ENCODE measurements around the gene CROCC2.

DNA sequence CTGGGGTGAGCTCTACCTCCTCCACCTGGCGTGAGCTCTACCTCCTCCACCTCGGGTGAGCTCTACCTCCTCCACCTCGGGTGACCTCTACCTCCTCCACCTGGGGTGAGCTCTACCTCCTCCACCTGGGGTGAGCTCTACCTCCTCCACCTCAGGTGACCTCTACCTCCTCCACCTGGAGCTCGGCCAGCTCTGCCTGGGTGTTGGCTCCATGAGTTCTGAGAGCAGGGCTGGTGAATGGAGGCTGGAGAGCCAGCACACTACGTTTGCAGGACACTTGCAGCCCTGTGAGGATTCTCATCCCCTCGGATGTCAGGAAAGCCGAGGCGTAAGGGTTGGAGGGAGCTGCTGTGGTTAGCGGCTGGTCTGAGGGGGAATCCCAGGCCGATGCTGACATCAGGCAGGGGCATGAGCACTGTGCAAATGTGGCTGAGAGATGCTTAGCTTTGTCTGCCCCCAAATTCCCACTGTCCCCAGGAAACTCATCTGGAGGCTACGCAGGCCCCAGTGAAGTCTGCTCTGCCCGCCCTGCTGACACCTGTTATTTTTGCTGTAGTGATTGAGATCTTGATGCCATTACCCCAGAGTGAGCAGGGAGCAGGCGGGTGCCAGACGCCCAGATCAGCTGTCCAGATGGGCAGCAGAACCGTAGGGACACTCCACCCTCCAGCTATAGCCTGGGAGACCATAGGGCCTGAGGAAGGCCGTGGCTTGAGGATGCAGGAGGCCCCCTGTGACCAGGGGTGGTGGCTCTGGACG, 3.3 kb downstream of the CROCC2 start:
- TF ChIP-seq POLR2A (IDR thresholded peaks at IDR 0.05), result no peak
- TF ChIP-seq, protein P1, sequence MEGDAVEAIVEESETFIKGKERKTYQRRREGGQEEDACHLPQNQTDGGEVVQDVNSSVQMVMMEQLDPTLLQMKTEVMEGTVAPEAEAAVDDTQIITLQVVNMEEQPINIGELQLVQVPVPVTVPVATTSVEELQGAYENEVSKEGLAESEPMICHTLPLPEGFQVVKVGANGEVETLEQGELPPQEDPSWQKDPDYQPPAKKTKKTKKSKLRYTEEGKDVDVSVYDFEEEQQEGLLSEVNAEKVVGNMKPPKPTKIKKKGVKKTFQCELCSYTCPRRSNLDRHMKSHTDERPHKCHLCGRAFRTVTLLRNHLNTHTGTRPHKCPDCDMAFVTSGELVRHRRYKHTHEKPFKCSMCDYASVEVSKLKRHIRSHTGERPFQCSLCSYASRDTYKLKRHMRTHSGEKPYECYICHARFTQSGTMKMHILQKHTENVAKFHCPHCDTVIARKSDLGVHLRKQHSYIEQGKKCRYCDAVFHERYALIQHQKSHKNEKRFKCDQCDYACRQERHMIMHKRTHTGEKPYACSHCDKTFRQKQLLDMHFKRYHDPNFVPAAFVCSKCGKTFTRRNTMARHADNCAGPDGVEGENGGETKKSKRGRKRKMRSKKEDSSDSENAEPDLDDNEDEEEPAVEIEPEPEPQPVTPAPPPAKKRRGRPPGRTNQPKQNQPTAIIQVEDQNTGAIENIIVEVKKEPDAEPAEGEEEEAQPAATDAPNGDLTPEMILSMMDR (IDR thresholded peaks at IDR 0.05), result no peak
